ENCODE measurements around the gene AAK1.

GRCh38 chr2:69538872-69539548 is 104.5 kb downstream of the AAK1 start:
- TF ChIP-seq YY1 (IDR thresholded peaks at IDR 0.05; ENCODE audit: insufficient read depth, insufficient read length) (no peak), ZNF274 (IDR thresholded peaks at IDR 0.05; ENCODE audit: low read depth, low read length) (no peak)

Data from NT2/D1 (cell line).